Muscle of back (tissue), 13 donors: ENCODE measurements around the gene PRR23E. TPM values are rescaled to one million over a fixed set of nuclear protein-coding genes. Genes with fewer than 3 reads are reported as not detected.

Source experiments
- DNase-seq, 3 donors: peaks; one replicate each; pipeline versions ENCODE4 v3.0.0 to v3.0.0-alpha.2; 2013
- long read RNA-seq, 9 donors: transcript quantifications; one replicate each; lab custom pipeline, GENCODE V29; 2026
- polyA plus RNA-seq, 10 donors: library from polyadenylated mRNA; unstranded; fragments of 120-200 nt; gene quantifications; one replicate each; pipeline ENCODE4 v1.2.1, GENCODE V29; 2013; ENCODE audit not compliant: insufficient read length in 10 of 10

Gene PRR23E
- polyA plus RNA-seq: not detected
- long read RNA-seq, donor 1: 0 reads
- long read RNA-seq, donor 2: 0 reads
- long read RNA-seq, donor 3: 0 reads
- long read RNA-seq, donor 4: 0 reads
- long read RNA-seq, donor 5: 0 reads
- long read RNA-seq, donor 6: 0 reads
- long read RNA-seq, donor 7: 0 reads
- long read RNA-seq, donor 8: 0 reads
- long read RNA-seq, donor 9: 0 reads

GRCh38 chr3:127192576-127193232 is at the start of gene PRR23E:
Gene PRR23E (plus strand): TSS chr3:127193131. CDS start chr3:127196686, 3,555 bp downstream.
- DNase-seq: no peak

DNA sequence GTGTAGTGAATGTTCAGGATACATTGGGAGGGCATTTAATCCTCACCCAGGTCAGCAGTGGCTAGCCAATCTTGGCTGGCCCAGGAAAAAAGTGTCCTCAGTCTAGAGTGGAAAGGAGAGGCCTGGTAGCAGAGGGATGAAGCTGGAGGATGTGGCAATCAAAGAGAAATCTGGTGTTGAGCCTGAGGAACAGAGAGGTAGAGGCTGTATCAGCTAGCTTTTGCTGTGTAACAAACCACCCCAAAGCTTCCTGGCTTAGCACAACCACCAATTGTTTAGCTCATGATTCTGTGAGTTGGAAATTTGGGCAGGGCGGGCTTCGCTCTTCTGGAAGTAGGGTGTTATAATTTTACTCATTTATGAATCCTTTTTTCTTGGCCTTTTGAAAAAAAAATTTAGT is 49.8 kb upstream of the PRR23E start:
- no peak for DNase-seq

GRCh38 chr3:127144631-127145030 is 48.3 kb upstream of the PRR23E start:
- no peak for DNase-seq

DNA sequence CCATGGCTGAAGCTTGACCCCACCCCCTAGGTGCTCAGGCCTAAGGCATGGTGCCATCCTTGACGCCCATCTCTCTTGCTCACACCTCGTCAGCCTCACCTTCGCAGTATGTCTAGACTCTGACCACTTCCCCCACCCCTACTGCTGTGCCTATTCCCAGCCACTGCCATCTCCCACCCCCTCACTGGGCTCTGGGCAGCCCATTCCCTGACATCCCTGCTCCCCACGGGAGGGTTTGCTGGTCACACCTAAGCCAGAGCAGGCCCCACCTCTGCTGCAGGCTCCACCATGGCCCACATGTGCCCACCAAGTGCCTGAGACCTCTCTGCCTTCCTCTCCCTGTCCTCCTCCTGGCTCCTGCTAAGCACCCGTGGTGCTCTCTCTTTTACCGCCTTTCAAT is 47.7 kb upstream of the PRR23E start:
- no peak for DNase-seq

DNA sequence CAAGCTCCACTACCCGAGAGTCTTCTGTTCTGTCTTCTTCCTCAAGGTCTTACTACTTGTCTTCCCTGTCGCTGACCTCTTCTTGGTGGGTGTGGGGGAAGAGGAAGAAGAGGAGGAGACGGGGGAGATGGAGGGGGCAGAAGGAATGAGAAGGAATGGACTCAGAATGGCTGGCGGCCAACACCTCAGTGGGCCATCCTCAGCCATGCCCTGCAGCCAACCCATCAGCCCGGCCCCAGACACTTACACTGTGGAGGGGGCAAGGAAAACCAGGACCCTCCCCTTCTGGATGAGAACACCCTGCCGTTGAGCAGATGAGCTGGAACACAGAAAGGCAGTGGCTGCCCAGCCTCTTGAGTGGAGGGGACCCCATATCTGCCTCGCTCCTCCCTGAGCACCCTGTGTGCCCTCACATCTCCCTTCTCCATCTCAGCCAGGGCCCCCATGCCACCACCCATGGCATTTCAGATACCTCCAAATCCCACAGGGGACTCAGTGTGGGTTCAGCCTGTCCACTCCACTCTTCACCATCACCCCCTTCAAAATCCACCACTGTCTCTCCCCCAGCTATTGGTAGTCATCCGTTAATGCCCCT is 45.5 kb upstream of the PRR23E start:
- DNase-seq: no peak

GRCh38 chr3:127149621-127150310 is 43.2 kb upstream of the PRR23E start:
- no peak for DNase-seq

DNA sequence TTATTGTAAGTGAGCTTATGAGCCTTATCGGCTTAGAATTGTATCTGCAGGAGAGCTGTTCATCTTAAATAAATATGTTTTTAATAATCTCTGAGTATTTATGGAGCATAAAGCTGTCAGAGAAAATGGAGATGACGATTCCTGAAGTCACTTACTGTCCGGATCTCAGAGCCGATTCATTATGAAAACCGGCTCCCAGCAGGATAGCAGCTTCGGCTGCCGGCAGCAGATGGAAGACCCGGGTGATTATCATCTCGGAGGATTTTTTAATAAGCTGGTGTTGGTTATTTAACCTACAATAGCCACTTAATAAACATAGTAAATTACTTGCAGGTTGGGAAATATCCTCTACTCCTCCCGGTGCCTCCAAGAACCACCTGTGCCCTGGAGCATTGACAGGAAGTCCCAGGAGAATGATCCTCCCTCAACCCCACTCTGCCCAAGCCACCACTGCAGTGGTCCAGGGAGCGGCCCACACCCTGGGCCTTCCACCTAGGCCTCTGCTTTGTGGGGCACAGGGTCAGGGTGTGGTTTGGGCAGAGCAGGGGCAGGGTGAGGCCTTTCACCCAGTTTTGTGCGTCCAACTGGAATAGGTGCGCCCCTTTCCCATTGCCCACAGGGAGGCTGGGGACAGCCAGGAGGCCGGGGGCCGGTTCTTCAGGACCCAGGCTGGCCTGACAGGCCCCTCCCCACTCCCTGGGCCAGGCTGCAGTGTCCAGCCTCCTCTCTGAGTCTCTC is 42.2 kb upstream of the PRR23E start:
- DNase-seq: no peak

- DNase-seq: no peak
Observed at GRCh38 chr3:127151251-127151564, 41.7 kb upstream of the PRR23E start.

DNA sequence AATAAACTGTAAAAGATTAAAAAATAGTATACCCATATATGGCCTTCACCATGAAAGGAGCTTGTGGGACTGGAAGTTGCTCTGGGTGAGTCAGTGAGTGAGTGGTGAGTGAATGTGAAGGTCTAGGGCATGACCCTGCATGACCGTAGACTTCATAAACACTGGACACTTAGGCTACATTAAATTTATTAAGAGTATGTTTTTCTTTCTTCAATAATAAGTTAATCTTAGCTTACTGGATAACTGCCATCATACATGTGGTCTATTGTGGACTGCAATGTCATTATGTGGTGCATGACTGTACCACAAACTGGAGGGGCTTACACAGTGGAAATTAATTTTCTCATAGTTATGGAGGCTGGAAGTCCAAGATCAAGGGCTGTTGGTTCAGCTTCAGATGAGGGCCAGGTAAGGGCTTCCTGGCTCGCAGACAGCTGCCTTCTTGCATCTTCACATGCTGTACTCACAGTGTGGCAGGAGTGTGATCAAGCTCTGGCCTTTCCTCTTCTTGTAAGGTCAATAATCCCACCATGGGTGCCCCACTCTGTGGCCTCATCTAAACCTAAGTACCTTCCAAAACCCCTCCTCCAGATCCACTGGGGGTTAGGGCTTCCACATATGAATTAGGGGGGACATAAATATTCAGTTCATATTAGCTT is 40.8 kb upstream of the PRR23E start:
- no peak for DNase-seq

GRCh38 chr3:127152684-127153505 is 40.0 kb upstream of the PRR23E start:
- DNase-seq: no peak

- no peak for DNase-seq
Observed at GRCh38 chr3:127153506-127153815, 39.5 kb upstream of the PRR23E start.

DNA sequence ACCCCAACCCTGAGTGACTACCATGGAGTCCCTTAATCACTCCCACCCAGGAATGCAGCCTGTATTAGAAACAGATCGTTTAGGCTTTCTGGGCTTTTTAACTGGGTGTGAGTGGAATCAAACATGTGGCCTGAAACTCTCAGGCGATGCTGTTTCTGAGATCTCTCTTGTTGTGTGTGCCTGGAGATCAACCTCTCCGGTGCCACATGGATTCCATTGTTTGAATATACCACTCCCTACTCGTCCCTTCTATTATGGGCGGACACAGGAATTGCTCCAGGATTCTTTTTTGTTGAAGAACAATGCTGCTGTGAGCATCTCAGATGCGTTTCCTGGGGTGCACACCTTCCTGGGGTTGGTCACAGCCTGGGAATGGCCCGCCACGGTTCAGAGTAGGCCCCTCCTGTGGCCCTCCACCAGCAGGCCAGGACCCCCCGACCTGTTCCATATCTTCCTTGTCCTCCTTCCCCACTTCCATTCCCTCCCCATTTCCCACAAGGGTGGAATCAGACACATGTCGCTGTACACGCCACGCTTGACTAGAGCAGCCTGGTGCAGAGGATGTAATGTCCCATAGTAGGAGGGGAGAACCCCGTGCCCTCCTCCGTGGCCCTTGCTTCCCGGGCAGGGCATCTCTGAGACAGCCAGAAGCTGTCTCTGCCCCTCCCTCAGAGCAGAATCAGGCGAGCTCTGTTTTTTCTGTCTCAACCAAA is 36.4 kb upstream of the PRR23E start:
- no peak for DNase-seq

- DNase-seq: no peak
Observed at GRCh38 chr3:127157171-127157828, 35.6 kb upstream of the PRR23E start.

DNA sequence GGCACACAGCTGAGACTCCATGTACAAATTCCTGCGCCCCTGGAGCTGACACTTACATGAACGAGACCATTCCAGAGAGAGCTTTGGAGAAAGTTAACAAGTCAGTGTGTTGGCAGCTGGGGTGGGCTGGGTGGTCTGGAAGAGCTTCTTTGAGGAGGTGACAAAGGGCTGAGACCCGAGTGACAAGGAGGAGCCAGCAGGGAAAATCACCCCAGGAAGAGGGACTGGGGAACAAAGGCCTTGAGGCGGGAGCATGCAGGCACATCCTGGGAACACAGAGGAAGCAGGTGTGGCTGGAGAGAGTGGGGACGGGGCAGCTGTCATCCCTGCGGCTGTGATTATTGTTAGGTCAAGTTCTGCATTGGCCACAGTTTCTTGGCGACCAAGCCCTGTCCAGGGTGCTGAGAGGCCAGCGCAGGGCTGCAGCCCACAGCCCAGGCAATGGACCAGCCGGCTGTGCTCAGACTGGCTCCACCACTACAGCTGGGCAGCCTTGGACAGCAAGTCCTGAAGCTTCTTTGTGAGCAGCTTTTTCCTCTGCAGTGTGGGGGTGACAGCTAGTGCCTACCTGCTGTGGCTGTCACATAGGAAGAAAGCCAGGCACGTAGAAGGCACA is 34.2 kb upstream of the PRR23E start:
- DNase-seq: peak in 2 of 3 donors; percentile 51 to 63

DNA sequence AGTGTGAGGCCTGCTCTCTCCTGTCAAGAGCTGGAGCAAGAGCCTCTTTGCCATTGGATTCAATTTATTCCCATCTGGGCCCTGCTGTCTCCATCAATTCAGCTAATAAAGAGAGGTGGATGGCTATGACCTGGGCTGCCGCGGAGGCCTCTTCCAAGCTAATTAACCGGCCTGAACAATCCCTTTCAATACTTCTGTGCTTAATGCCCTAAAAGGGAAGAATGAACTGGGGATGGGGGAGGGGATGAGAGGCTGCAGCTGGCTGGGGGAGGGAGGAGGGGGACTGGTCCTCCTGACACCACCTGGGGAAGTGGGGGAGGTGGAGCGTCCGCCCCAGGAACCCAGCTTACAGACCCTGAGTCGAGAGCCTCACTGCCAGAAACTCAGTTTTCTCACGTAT is 33.4 kb upstream of the PRR23E start:
- no peak for DNase-seq

DNA sequence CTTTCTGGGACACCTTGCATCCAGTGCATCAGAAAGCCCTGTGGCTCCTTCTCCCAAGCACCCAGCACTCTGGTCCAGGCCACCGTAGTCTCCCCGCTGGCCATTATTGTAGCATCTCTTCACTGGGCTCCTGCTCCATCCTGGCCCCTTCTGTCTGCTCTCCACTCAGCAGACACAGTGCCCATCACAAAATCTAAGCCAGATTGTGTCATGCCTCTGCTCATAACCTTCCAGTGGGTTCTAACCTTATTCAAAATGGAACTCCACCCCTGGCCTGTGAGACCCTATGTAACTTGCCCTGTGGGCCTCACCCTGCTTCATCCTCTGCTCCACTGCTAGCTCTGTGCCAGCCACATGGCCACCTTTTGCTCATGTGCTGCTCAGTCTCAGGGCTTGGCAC is 31.7 kb upstream of the PRR23E start:
- DNase-seq: no peak

- no peak for DNase-seq
Observed at GRCh38 chr3:127161973-127162579, 30.9 kb upstream of the PRR23E start.

DNA sequence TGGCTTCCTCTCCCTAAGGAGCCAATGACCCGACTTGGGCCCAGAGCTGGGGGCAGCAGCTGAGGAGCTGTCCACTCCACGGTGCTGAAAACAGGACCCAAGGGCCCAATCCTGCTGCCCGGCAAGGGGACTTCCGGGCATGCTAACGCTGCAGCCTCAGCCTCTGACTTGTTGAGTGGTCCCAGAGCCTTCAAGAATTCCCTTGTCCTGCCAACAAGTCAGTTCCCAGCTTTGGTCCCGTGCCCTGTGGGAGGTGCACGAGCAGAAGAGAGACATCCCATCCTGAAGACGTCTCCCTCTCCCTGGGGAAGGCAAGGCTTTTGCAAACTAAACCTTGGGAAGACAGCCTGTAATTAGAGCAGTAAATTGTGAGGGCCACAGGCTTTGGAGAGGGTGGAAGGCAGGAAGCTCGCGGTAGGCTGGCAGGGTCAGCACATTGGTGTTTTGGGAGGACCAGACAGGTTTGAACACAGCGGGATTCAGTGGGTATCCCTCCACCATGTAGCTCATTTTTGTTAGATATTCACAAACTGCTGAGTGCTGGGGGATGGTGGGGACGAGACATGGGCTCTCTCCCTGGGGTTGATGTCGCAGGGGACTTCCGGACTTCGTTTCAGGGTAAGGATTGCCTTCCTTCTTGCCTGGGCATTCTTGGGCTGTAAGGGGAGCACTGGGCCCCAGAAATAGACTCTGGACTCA is 29.8 kb upstream of the PRR23E start:
- DNase-seq: peak in 2 of 3 donors; percentile 19 to 33
